HepG2 (cell line): Measurements from ENCODE around the gene SLC35A2. TPM values are rescaled to one million over a fixed set of nuclear protein-coding genes. Genes with fewer than 3 reads are reported as not detected.
A peak's percentile ranks its signal among the peaks of the same experiment; 100 is the strongest.

Experiments
- ATAD3A ChIP-seq: sonication (generic); formaldehyde crosslinking; IDR thresholded peaks from 2 replicates; pipeline ENCODE4 v1.4.0; 2020; ENCODE audit warnings: missing genetic modification reagents
- KAT7 ChIP-seq: IDR thresholded peaks from 2 replicates; pipeline ENCODE4 v1.6.1; 2018; ENCODE audit warnings: borderline replicate concordance, missing compliant biosample characterization
- MBNL3 ChIP-seq: fragments of 250-450 bp; sonication (Bioruptor Pico); conservative IDR thresholded peaks from 2 replicates; pipeline ENCODE4 v1.8.0; 2022; ENCODE audit warnings: mild to moderate bottlenecking, inconsistent platforms
- MTF2 ChIP-seq: sonication (generic); formaldehyde crosslinking; IDR thresholded peaks from 2 replicates; pipeline ENCODE4 v1.5.0; 2020; ENCODE audit warnings: missing genetic modification reagents, borderline replicate concordance
- MYPOP ChIP-seq: sonication (generic); formaldehyde crosslinking; IDR thresholded peaks from 2 replicates; pipeline ENCODE4 v1.8.1; 2023; ENCODE audit warnings: mild to moderate bottlenecking, moderate library complexity, missing genetic modification reagents
- NCOA5 ChIP-seq: sonication (generic); formaldehyde crosslinking; IDR thresholded peaks from 2 replicates; pipeline ENCODE4 v1.4.0; 2020; ENCODE audit warnings: missing genetic modification reagents
- NR2F1 ChIP-seq, 2 experiments: fragments of 450-650 bp in 1 of 2; formaldehyde crosslinking in 1 of 2; IDR thresholded peaks; 2 replicates each; pipeline versions ENCODE4 v1.5.0 to v1.6.1; 2016 to 2020; ENCODE audit warnings: mild to moderate bottlenecking in 1 of 2, missing compliant biosample characterization in 1 of 2, missing genetic modification reagents in 1 of 2, moderate library complexity in 1 of 2
- PLRG1 ChIP-seq: fragments of 450-650 bp; conservative IDR thresholded peaks from 2 replicates; pipeline ENCODE4 v1.6.1; 2016
- POGK ChIP-seq: sonication (generic); formaldehyde crosslinking; conservative IDR thresholded peaks from 2 replicates; pipeline ENCODE4 v1.8.0; 2022; ENCODE audit warnings: mild to moderate bottlenecking, moderate library complexity, missing genetic modification reagents
- RAD21 ChIP-seq: fragments of 450-650 bp; formaldehyde crosslinking; IDR thresholded peaks from 2 replicates; pipeline ENCODE4 v1.5.0; 2020; ENCODE audit warnings: mild to moderate bottlenecking
- RBFOX2 ChIP-seq: fragments of 200-400 bp; formaldehyde crosslinking; IDR thresholded peaks from 2 replicates; pipeline ENCODE4 v1.6.1; 2017; ENCODE audit warnings: low read depth, mild to moderate bottlenecking, low read length
- RFX1 ChIP-seq: fragments of 450-650 bp; IDR thresholded peaks from 2 replicates; pipeline ENCODE4 v1.6.1; 2017
- ZFX ChIP-seq: sonication (generic); formaldehyde crosslinking; IDR thresholded peaks from 2 replicates; pipeline ENCODE4 v1.4.0; 2020; ENCODE audit warnings: mild to moderate bottlenecking, low read depth, missing genetic modification reagents, moderate library complexity
- ZNF101 ChIP-seq: sonication (generic); formaldehyde crosslinking; IDR thresholded peaks from 2 replicates; pipeline ENCODE4 v1.4.0; 2020; ENCODE audit warnings: mild to moderate bottlenecking, low read depth, missing genetic modification reagents, borderline replicate concordance
- ZNF296 ChIP-seq: sonication (generic); formaldehyde crosslinking; conservative IDR thresholded peaks from 2 replicates; pipeline ENCODE4 v1.5.0; 2020; ENCODE audit warnings: mild to moderate bottlenecking, missing genetic modification reagents
- ZNF33A ChIP-seq: sonication (generic); formaldehyde crosslinking; IDR thresholded peaks from 2 replicates; pipeline ENCODE4 v1.5.1; 2020; ENCODE audit warnings: missing genetic modification reagents, mild to moderate bottlenecking, moderate library complexity, borderline replicate concordance
- polyA plus RNA-seq, 8 experiments: library from polyadenylated mRNA; depleted of rRNA in 3 of 8; stranded (reverse) in 7 of 8; unstranded in 1 of 8; fragments of >200 nt; fragmentation: Illumina TruSeq in 4 of 8; extraction: Trizol in 4 of 8; gene quantifications; 2 replicates each; pipeline versions ENCODE4 v1.2.1 to v1.2.3, GENCODE V29; 2011 to 2016; ENCODE audit warnings: low read depth in 4 of 8, missing spikeins in 1 of 8, mixed read lengths in 1 of 8; ENCODE audit not compliant: insufficient read depth in 1 of 8
- total RNA-seq, 5 experiments: library from RNA; depleted of rRNA; stranded (reverse); fragments of >200 nt; fragmentation: Illumina TruSeq; extraction: Trizol; gene quantifications; 2 replicates each; pipeline ENCODE4 v1.2.3, GENCODE V29; 2016; ENCODE audit warnings: low read depth in 1 of 5
- TF ChIP-seq, protein P1 (sequence below): sonication (generic); formaldehyde crosslinking; IDR thresholded peaks from 2 replicates; pipeline ENCODE4 v1.9.0; 2022; ENCODE audit warnings: low read depth, missing genetic modification reagents
- TF ChIP-seq, protein P2 (sequence below): sonication (generic); formaldehyde crosslinking; IDR thresholded peaks from 2 replicates; pipeline ENCODE4 v1.4.0; 2020; ENCODE audit warnings: missing genetic modification reagents, mild to moderate bottlenecking, borderline replicate concordance
- TF ChIP-seq, protein P3 (sequence below): sonication (generic); formaldehyde crosslinking; IDR thresholded peaks from 2 replicates; pipeline ENCODE4 v1.5.0; 2020; ENCODE audit warnings: mild to moderate bottlenecking, missing genetic modification reagents, moderate library complexity

Gene SLC35A2
- total and polyA plus RNA-seq, 2 of the 13 experiments (the other 11 are each of a cell fraction or from before 2014, with no cell fraction given), result 32.1 to 40.8 TPM

DNA sequence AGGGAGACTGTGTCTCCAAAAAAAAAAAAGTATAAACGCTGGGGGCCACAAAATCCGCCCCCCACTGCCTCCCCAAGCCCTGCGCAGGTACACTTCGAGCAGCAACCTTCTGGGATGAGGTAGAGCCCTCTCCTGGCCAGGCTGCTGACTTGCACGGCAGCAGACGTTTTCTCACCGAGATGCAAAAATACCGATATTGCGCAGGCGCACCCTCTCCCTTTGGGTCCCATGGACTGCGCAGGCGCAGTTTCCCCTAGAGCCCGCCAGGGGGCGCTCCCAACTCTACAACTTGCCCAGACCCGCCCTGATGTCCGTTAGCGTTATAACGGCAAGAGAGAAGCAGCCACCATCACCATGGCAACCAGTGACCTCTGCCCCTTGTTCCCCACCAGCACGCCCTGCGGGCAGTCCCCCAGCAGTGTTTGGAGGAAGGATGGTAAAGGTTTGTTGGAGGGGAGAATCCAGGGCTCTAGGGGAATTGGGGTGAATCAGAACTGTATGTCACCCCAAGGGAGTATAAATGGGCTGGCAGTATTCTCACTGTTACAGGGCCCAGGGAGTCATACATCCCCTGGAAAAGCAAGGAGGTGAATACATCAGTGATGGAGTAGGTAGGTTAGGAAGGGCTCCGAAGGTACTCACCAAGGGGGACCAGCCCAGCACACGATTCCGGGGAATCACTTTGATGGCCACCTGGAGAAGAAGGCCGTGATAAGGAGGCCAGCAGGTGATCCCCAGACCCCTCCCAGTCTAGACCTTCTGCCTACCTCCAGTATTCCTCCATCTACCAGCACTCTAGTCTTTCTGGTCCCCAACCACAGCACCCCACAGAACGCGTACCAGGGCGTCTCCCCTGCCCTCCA, 5.9 kb upstream of the SLC35A2 start (continued):
- TF ChIP-seq POGK, result 0 out of 2 replicates have a peak, but pooled peaks have one; percentile 26
- TF ChIP-seq ATAD3A (CRISPR knock-in tag), result no peak
- TF ChIP-seq, protein P1, sequence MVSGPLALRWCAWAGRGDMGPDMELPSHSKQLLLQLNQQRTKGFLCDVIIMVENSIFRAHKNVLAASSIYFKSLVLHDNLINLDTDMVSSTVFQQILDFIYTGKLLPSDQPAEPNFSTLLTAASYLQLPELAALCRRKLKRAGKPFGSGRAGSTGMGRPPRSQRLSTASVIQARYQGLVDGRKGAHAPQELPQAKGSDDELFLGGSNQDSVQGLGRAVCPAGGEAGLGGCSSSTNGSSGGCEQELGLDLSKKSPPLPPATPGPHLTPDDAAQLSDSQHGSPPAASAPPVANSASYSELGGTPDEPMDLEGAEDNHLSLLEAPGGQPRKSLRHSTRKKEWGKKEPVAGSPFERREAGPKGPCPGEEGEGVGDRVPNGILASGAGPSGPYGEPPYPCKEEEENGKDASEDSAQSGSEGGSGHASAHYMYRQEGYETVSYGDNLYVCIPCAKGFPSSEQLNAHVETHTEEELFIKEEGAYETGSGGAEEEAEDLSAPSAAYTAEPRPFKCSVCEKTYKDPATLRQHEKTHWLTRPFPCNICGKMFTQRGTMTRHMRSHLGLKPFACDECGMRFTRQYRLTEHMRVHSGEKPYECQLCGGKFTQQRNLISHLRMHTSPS (CRISPR knock-in tag), result no peak
- TF ChIP-seq, protein P2, sequence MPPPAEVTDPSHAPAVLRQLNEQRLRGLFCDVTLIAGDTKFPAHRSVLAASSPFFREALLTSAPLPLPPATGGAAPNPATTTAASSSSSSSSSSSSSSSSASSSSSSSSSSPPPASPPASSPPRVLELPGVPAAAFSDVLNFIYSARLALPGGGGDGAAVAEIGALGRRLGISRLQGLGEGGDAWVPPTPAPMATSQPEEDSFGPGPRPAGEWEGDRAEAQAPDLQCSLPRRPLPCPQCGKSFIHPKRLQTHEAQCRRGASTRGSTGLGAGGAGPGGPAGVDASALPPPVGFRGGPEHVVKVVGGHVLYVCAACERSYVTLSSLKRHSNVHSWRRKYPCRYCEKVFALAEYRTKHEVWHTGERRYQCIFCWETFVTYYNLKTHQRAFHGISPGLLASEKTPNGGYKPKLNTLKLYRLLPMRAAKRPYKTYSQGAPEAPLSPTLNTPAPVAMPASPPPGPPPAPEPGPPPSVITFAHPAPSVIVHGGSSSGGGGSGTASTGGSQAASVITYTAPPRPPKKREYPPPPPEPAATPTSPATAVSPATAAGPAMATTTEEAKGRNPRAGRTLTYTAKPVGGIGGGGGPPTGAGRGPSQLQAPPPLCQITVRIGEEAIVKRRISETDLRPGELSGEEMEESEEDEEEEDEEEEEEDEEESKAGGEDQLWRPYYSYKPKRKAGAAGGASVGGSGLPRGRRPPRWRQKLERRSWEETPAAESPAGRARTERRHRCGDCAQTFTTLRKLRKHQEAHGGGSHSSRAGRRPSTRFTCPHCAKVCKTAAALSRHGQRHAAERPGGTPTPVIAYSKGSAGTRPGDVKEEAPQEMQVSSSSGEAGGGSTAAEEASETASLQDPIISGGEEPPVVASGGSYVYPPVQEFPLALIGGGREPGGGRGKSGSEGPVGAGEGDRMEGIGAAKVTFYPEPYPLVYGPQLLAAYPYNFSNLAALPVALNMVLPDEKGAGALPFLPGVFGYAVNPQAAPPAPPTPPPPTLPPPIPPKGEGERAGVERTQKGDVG (CRISPR knock-in tag), result no peak
- TF ChIP-seq RBFOX2, result no peak
- TF ChIP-seq, protein P3, sequence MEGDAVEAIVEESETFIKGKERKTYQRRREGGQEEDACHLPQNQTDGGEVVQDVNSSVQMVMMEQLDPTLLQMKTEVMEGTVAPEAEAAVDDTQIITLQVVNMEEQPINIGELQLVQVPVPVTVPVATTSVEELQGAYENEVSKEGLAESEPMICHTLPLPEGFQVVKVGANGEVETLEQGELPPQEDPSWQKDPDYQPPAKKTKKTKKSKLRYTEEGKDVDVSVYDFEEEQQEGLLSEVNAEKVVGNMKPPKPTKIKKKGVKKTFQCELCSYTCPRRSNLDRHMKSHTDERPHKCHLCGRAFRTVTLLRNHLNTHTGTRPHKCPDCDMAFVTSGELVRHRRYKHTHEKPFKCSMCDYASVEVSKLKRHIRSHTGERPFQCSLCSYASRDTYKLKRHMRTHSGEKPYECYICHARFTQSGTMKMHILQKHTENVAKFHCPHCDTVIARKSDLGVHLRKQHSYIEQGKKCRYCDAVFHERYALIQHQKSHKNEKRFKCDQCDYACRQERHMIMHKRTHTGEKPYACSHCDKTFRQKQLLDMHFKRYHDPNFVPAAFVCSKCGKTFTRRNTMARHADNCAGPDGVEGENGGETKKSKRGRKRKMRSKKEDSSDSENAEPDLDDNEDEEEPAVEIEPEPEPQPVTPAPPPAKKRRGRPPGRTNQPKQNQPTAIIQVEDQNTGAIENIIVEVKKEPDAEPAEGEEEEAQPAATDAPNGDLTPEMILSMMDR, result peak; percentile 91
- no peak for TF ChIP-seq MBNL3 (CRISPR knock-in tag)
- TF ChIP-seq ZNF101, result no peak
- TF ChIP-seq MYPOP (CRISPR knock-in tag), result no peak
- TF ChIP-seq RFX1, result peak; percentile 83
- no peak for TF ChIP-seq ZNF33A (CRISPR knock-in tag)
- no peak for TF ChIP-seq PLRG1
- no peak for TF ChIP-seq KAT7 (CRISPR knock-in tag)
- no peak for TF ChIP-seq NCOA5 (CRISPR knock-in tag)
- TF ChIP-seq ZFX (CRISPR knock-in tag), result no peak; the same call in 1 of the 2 replicates
- TF ChIP-seq ZNF296 (CRISPR knock-in tag), result no peak
- TF ChIP-seq NR2F1 (CRISPR knock-in tag; IDR thresholded peaks at IDR 0.05), result peak; percentile 61 to 81
- no peak for TF ChIP-seq MTF2 (CRISPR knock-in tag)
- TF ChIP-seq RAD21 (CRISPR knock-in tag), result peak; percentile 32
